PFSK-1 (cell line): ENCODE measurements around the gene PVALB.

Source experiments
- FOXP2 ChIP-seq: optimal IDR thresholded peaks from 2 replicates; pipeline ENCODE3; 2011; ENCODE audit warnings: borderline replicate concordance, control low read depth, inconsistent platforms; ENCODE audit not compliant: insufficient read depth; ENCODE audit errors: extremely low read length, extremely low read depth
- POLR2AphosphoS5 ChIP-seq: IDR thresholded peaks from 2 replicates; pipeline ENCODE4 v1.6.1; 2012; ENCODE audit warnings: low read depth, mild to moderate bottlenecking, control low read depth, low read length, moderate library complexity
- SIN3A ChIP-seq: IDR thresholded peaks from 2 replicates; pipeline ENCODE4 v1.6.1; 2012; ENCODE audit warnings: mild to moderate bottlenecking, low read length, moderate library complexity, borderline replicate concordance; ENCODE audit not compliant: insufficient read depth
- TAF1 ChIP-seq: IDR thresholded peaks from 2 replicates; pipeline ENCODE4 v1.6.1; 2012; ENCODE audit warnings: low read length, control low read depth, borderline replicate concordance; ENCODE audit not compliant: insufficient read depth
- TF ChIP-seq, protein P1 (sequence below), 2 experiments: IDR thresholded peaks; 2 replicates each; pipeline versions ENCODE4 v1.6.1 to v1.8.0; 2011 to 2012; ENCODE audit warnings: low read depth in 2 of 2, low read length in 2 of 2, control low read depth in 1 of 2, inconsistent platforms in 1 of 2, mild to moderate bottlenecking in 1 of 2, moderate library complexity in 1 of 2; ENCODE audit not compliant: insufficient read depth in 1 of 2

Gene PVALB

DNA sequence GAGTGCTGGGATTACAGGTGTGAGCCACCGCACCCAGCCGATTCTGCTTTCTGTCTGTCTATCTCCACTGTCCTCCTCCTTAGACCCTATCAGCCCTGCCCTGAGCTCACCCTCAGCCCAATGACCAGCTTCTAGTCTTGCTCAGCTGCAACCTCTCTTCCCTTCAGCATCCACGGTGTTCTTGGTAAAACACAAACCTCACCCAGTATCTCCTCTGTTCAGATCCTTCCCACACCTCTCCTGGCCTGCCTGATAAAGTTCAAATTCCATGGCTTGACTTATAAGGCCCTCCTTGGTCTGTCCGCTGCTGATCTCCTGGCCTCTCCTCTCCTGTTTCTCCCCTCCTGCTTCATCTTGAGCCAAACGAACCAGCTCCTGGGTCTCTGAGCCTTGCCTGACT, 29.4 kb upstream of the PVALB start:
- TF ChIP-seq POLR2AphosphoS5 (no peak), TAF1 (no peak), FOXP2 (no peak), SIN3A (no peak)
- TF ChIP-seq, protein P1, sequence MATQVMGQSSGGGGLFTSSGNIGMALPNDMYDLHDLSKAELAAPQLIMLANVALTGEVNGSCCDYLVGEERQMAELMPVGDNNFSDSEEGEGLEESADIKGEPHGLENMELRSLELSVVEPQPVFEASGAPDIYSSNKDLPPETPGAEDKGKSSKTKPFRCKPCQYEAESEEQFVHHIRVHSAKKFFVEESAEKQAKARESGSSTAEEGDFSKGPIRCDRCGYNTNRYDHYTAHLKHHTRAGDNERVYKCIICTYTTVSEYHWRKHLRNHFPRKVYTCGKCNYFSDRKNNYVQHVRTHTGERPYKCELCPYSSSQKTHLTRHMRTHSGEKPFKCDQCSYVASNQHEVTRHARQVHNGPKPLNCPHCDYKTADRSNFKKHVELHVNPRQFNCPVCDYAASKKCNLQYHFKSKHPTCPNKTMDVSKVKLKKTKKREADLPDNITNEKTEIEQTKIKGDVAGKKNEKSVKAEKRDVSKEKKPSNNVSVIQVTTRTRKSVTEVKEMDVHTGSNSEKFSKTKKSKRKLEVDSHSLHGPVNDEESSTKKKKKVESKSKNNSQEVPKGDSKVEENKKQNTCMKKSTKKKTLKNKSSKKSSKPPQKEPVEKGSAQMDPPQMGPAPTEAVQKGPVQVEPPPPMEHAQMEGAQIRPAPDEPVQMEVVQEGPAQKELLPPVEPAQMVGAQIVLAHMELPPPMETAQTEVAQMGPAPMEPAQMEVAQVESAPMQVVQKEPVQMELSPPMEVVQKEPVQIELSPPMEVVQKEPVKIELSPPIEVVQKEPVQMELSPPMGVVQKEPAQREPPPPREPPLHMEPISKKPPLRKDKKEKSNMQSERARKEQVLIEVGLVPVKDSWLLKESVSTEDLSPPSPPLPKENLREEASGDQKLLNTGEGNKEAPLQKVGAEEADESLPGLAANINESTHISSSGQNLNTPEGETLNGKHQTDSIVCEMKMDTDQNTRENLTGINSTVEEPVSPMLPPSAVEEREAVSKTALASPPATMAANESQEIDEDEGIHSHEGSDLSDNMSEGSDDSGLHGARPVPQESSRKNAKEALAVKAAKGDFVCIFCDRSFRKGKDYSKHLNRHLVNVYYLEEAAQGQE (IDR thresholded peaks at IDR 0.05; ENCODE audit: insufficient read depth in 1 of 2, low read depth in 2 of 2, low read length in 2 of 2), result no peak

DNA sequence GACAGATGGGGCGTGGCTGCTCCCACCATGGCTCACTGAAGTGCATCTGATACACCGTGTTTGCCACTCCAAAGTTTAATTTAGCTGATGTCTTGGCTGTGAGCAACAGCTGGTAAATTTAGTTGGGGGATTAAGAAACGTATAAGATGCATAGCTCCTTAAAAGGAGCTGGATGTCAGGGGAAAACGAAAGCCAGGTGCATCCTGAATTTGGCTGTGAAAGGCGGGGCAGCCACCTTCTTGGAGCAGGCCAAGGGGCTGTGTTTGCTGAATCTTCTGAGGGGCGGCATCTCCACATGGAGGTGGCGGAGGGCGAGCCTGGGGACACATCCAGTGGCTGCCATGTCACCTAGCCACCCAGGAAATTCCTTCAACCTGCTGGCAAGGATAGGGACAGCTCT, 23.3 kb upstream of the PVALB start:
- no peak for TF ChIP-seq SIN3A
- TF ChIP-seq, protein P1 (IDR thresholded peaks at IDR 0.05; ENCODE audit: insufficient read depth in 1 of 2, low read depth in 2 of 2, low read length in 2 of 2), result no peak
- TF ChIP-seq POLR2AphosphoS5, result no peak
- no peak for TF ChIP-seq FOXP2
- TF ChIP-seq TAF1, result no peak

- TF ChIP-seq TAF1, result no peak
- TF ChIP-seq, protein P1 (IDR thresholded peaks at IDR 0.05; ENCODE audit: insufficient read depth in 1 of 2, low read depth in 2 of 2, low read length in 2 of 2), result no peak
- no peak for TF ChIP-seq SIN3A
- TF ChIP-seq POLR2AphosphoS5, result no peak
- no peak for TF ChIP-seq FOXP2
Measured at GRCh38 chr22:36839356-36840073, 22.7 kb upstream of the PVALB start.

GRCh38 chr22:36838119-36839030, 21.5 kb upstream of the PVALB start:
- TF ChIP-seq, protein P1 (IDR thresholded peaks at IDR 0.05; ENCODE audit: insufficient read depth in 1 of 2, low read depth in 2 of 2, low read length in 2 of 2), result no peak
- TF ChIP-seq FOXP2 (no peak), POLR2AphosphoS5 (no peak), TAF1 (no peak), SIN3A (no peak)
